ENCODE results near the gene LIN54. TPM values are rescaled to one million over a fixed set of nuclear protein-coding genes. Genes with fewer than 3 reads are reported as not detected.

The LIN54 gene
- total and polyA plus RNA-seq, 2 of the 13 experiments (the other 11 are each of a cell fraction or from before 2014, with no cell fraction given), result 25.2 to 32.9 TPM

- TF ChIP-seq CSRNP2 (CRISPR knock-in tag; conservative IDR thresholded peaks at IDR 0.05; ENCODE audit: low read depth) (no peak), ARID3A (IDR thresholded peaks at IDR 0.05; ENCODE audit: low read depth, low read length) (peak; percentile 53; the same call in 1 of the 2 replicates), KDM3A (CRISPR knock-in tag; IDR thresholded peaks at IDR 0.05; ENCODE audit: low read depth) (peak; percentile 72; the same call in 1 of the 2 replicates), HNRNPLL (IDR thresholded peaks at IDR 0.05; ENCODE audit: low read depth, low read length, poor library complexity, severe bottlenecking) (peak; percentile 64), PRDM4 (CRISPR knock-in tag; IDR thresholded peaks at IDR 0.05; ENCODE audit: borderline replicate concordance) (peak; percentile 29; the same call in 1 of the 2 replicates), ZNF136 (CRISPR knock-in tag; IDR thresholded peaks at IDR 0.05; ENCODE audit: low read depth) (peak; percentile 85; the same call in 1 of the 2 replicates), ZNF607 (CRISPR knock-in tag; IDR thresholded peaks at IDR 0.05; ENCODE audit: borderline replicate concordance) (peak; percentile 91; the same call in 1 of the 2 replicates), ZNF510 (CRISPR knock-in tag; IDR thresholded peaks at IDR 0.05; ENCODE audit: low read depth) (peak; percentile 90), KAT8 (CRISPR knock-in tag; IDR thresholded peaks at IDR 0.05) (peak; percentile 97), AHR (CRISPR knock-in tag; IDR thresholded peaks at IDR 0.05) (peak; percentile 80), ZNF710 (CRISPR knock-in tag; IDR thresholded peaks at IDR 0.05; ENCODE audit: borderline replicate concordance) (peak; percentile 85; the same call in 1 of the 2 replicates), ZNF558 (CRISPR knock-in tag; IDR thresholded peaks at IDR 0.05; ENCODE audit: borderline replicate concordance) (no peak), ZNF10 (CRISPR knock-in tag; IDR thresholded peaks at IDR 0.05; ENCODE audit: borderline replicate concordance, low read depth) (no peak), ZNF496 (CRISPR knock-in tag; IDR thresholded peaks at IDR 0.05; ENCODE audit: insufficient replicate concordance) (no peak)
Measured at GRCh38 chr4:83034630-83035494, 24.2 kb upstream of the LIN54 start, which contains the start of gene COPS4 (continued).
